ENCODE data around the gene ARHGAP22. TPM values are rescaled to one million over a fixed set of nuclear protein-coding genes. Genes with fewer than 3 reads are reported as not detected.

Gene ARHGAP22
- total and polyA plus RNA-seq, 2 donors (not counting 1 experiment from before 2014, with no cell fraction given): 10.4 to 75.5 TPM

GRCh38 chr10:48580236-48580635 lies 24.6 kb downstream of the ARHGAP22 start:
- H3K79me2 ChIP-seq (ENCODE audit: control insufficient read depth, insufficient read depth, low read length): peaks cover 61% of the 10 kb centered on the region

DNA sequence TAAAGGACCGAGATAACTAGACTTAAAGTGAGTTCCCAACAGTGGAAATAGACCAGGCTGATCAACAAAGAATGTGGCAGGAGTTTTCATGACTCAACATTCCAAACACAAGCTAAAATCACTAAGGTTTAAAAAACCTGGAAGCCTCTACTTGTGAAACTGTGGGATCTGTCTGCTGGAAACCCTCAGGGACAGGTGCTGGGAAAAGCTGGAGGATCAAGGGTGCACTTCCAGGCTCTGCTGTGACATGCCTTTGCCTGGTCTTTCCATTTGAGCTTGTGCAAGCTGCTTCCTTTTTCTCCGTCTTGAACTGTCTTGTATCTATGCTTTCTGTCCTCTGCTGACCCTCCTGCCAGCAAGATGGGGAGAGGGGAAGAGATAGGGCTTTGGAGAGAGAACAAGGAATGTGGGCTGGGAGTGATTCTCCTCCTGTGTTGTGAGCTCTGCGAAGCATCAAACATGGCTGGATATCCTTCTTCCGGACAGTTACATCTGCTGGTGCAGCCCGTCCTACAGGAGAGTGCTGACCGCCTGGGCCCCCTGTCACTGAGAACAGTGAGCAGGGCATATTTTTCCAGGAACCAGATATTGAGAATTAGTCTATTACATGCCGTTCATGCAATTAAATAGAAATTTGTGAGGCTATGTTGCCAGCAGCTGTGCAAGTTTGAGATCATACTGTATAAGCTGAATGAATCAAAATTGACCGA lies 25.5 kb downstream of the ARHGAP22 start:
- H3K27me3 ChIP-seq (ENCODE audit: control insufficient read depth, insufficient read depth, low read length): no peaks in the 10 kb centered on the region
- peak overlapping the region; percentile 37 for H3K4me2 ChIP-seq (ENCODE audit: extremely low read depth, insufficient read depth, low read length)

More at GRCh38 chr10:48580236-48580635, 24.6 kb downstream of the ARHGAP22 start:
- no peak overlapping the region for H3K4me3 ChIP-seq (replicated peaks in 1 of 4; ENCODE audit: control extremely low read depth in 1 of 4, insufficient read depth in 1 of 4, low read depth in 3 of 4, low read length in 4 of 4)
- H3K36me3 ChIP-seq (ENCODE audit: control insufficient read depth, insufficient read depth, low read length): peaks cover 8% of the 10 kb centered on the region
- no peak overlapping the region for H2AFZ ChIP-seq (ENCODE audit: low read length)
- no peak for DNase-seq (ENCODE audit: low read depth in 2 of 2)
- no peaks in the 10 kb centered on the region for H3K27me3 ChIP-seq (ENCODE audit: control insufficient read depth, insufficient read depth, low read length)
- H4K20me1 ChIP-seq (ENCODE audit: control insufficient read depth, extremely low read depth, insufficient read depth, low read length): no peaks in the 10 kb centered on the region
- H3K9me3 ChIP-seq (ENCODE audit: control insufficient read depth, insufficient read depth, low read depth, low read length): no peaks in the 10 kb centered on the region
- no peak for TF ChIP-seq EZH2 (IDR thresholded peaks at IDR 0.05; ENCODE audit: low read length, missing control alignments)
- TF ChIP-seq, protein P1, sequence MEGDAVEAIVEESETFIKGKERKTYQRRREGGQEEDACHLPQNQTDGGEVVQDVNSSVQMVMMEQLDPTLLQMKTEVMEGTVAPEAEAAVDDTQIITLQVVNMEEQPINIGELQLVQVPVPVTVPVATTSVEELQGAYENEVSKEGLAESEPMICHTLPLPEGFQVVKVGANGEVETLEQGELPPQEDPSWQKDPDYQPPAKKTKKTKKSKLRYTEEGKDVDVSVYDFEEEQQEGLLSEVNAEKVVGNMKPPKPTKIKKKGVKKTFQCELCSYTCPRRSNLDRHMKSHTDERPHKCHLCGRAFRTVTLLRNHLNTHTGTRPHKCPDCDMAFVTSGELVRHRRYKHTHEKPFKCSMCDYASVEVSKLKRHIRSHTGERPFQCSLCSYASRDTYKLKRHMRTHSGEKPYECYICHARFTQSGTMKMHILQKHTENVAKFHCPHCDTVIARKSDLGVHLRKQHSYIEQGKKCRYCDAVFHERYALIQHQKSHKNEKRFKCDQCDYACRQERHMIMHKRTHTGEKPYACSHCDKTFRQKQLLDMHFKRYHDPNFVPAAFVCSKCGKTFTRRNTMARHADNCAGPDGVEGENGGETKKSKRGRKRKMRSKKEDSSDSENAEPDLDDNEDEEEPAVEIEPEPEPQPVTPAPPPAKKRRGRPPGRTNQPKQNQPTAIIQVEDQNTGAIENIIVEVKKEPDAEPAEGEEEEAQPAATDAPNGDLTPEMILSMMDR (conservative IDR thresholded peaks at IDR 0.05 in 1 of 2, IDR thresholded peaks at IDR 0.05 in 1 of 2; ENCODE audit: low read depth in 1 of 2, low read length in 2 of 2): no peak
- no peak overlapping the region for H3K9ac ChIP-seq (ENCODE audit: insufficient read depth, low read length)
- H3K4me2 ChIP-seq (ENCODE audit: extremely low read depth, insufficient read depth, low read length): no peak overlapping the region
- H3K27ac ChIP-seq (ENCODE audit: insufficient read depth, low read length): no peak overlapping the region
- peaks cover 7% of the 10 kb centered on the region for H3K4me1 ChIP-seq (ENCODE audit: control insufficient read depth, extremely low read depth, insufficient read depth, low read length)

DNA sequence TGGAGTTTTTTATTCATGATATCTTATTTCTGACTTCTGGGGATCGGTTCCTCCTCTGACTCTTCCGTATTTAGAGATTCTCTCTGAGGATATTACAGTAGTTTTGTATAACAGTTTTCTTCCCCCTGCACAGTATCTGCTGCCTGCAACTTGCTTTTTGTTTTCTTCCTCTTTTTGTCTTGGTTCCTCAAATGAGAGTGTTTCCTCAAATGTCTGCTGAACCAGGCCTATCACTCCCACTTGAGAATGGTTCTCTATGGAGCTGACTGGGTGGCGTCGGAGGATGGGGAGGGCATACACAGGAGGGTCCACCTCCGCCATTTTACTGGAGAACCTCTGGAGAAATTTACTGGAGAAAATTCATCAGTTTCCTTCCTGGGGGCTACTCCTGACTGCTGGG lies 27.7 kb downstream of the ARHGAP22 start:
- H3K79me2 ChIP-seq (ENCODE audit: control insufficient read depth, insufficient read depth, low read length): peaks cover 48% of the 10 kb centered on the region
- no peak overlapping the region for H3K27ac ChIP-seq (ENCODE audit: insufficient read depth, low read length)
- peaks cover 7% of the 10 kb centered on the region for H3K4me1 ChIP-seq (ENCODE audit: control insufficient read depth, extremely low read depth, insufficient read depth, low read length)
- H3K27me3 ChIP-seq (ENCODE audit: control insufficient read depth, insufficient read depth, low read length): no peaks in the 10 kb centered on the region
- TF ChIP-seq, protein P1 (conservative IDR thresholded peaks at IDR 0.05 in 1 of 2, IDR thresholded peaks at IDR 0.05 in 1 of 2; ENCODE audit: low read depth in 1 of 2, low read length in 2 of 2): no peak
- TF ChIP-seq EZH2 (IDR thresholded peaks at IDR 0.05; ENCODE audit: low read length, missing control alignments): no peak
- DNase-seq (ENCODE audit: low read depth in 2 of 2): no peak
- no peaks in the 10 kb centered on the region for H3K9me3 ChIP-seq (ENCODE audit: control insufficient read depth, insufficient read depth, low read depth, low read length)
- H2AFZ ChIP-seq (ENCODE audit: low read length): no peak overlapping the region
- H3K36me3 ChIP-seq (ENCODE audit: control insufficient read depth, insufficient read depth, low read length): peaks cover 10% of the 10 kb centered on the region
- no peak overlapping the region for H3K4me3 ChIP-seq (replicated peaks in 1 of 4; ENCODE audit: control extremely low read depth in 1 of 4, insufficient read depth in 1 of 4, low read depth in 3 of 4, low read length in 4 of 4)
- no peaks in the 10 kb centered on the region for H4K20me1 ChIP-seq (ENCODE audit: control insufficient read depth, extremely low read depth, insufficient read depth, low read length)
- H3K9ac ChIP-seq (ENCODE audit: insufficient read depth, low read length): no peak overlapping the region
- H3K4me2 ChIP-seq (ENCODE audit: extremely low read depth, insufficient read depth, low read length): no peak overlapping the region

More for the DNA sequence above, 25.5 kb downstream of the ARHGAP22 start:
- peaks cover 60% of the 10 kb centered on the region for H3K79me2 ChIP-seq (ENCODE audit: control insufficient read depth, insufficient read depth, low read length)
- peak overlapping the region; percentile 29 for H3K27ac ChIP-seq (ENCODE audit: insufficient read depth, low read length)
- H3K9me3 ChIP-seq (ENCODE audit: control insufficient read depth, insufficient read depth, low read depth, low read length): no peaks in the 10 kb centered on the region
- peaks cover 9% of the 10 kb centered on the region for H3K36me3 ChIP-seq (ENCODE audit: control insufficient read depth, insufficient read depth, low read length)
- H3K9ac ChIP-seq (ENCODE audit: insufficient read depth, low read length): no peak overlapping the region
- peak; percentile 24 to 84 for DNase-seq (ENCODE audit: low read depth in 2 of 2)
- H2AFZ ChIP-seq (ENCODE audit: low read length): no peak overlapping the region
- H3K4me3 ChIP-seq (replicated peaks in 1 of 4; ENCODE audit: control extremely low read depth in 1 of 4, insufficient read depth in 1 of 4, low read depth in 3 of 4, low read length in 4 of 4): no peak overlapping the region
- H4K20me1 ChIP-seq (ENCODE audit: control insufficient read depth, extremely low read depth, insufficient read depth, low read length): no peaks in the 10 kb centered on the region
- TF ChIP-seq EZH2 (IDR thresholded peaks at IDR 0.05; ENCODE audit: low read length, missing control alignments): no peak
- TF ChIP-seq, protein P1 (conservative IDR thresholded peaks at IDR 0.05 in 1 of 2, IDR thresholded peaks at IDR 0.05 in 1 of 2; ENCODE audit: low read depth in 1 of 2, low read length in 2 of 2): no peak
- peaks cover 7% of the 10 kb centered on the region for H3K4me1 ChIP-seq (ENCODE audit: control insufficient read depth, extremely low read depth, insufficient read depth, low read length)
